ENCODE data around the gene CTNNBL1.
"Not testable (repeated sequence)": the region's sequence is repeated elsewhere in the genome, so short reads cannot be mapped to it uniquely, and the experiment has no call there.

The CTNNBL1 gene

DNA sequence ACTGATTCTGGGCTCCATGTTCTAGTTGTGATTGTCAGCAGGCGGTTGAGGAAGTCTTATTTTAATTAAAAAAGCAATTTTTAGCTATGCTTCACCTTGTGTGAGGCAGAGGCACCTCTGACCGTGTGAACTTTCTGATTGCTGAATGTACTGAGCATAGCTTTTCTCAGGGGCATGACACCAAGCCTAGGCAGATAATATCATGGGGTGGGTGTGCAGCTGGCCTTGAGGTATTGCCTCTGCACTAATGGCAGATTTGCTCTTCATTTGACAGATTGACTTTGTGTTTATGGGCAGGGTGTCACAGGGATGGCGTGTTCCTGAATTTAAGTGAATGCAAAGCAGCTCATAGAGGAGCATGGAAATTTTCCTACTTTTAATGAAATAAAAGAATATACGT, 19.6 kb downstream of the CTNNBL1 start:
- DNase-seq, result no peak

DNA sequence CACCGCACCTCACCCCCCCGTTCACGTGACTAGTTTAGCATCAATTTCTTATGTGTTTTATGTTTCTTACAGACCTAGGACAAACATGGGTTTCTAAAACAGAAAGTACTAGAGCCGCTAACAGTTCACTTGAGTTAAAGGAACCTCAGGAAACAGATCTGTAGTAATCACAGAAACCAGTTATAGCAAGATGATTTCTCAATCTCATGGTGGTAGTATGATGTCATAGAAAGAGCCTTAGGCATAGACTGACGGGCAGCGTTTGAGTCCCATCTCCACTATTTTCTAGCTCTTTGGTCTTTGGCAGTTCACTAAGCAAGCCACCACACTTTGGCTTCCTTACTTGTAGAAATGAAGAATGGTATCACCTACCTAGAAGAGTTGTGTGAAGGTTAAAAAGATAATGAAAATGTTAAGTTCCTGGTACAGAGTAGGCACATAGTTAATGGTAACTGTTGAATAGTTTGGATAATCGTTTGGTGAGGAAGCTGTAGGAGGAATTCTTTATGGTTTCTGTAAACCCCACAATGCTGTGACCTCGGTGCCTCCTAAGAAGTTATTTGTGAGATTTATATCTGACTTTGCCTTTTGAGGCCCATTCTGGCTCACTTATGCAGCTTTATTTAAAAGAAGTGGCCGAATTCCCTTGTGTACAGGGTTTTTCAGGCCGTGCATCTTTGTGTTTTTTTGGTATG, 21.3 kb downstream of the CTNNBL1 start:
- no peak for DNase-seq

DNA sequence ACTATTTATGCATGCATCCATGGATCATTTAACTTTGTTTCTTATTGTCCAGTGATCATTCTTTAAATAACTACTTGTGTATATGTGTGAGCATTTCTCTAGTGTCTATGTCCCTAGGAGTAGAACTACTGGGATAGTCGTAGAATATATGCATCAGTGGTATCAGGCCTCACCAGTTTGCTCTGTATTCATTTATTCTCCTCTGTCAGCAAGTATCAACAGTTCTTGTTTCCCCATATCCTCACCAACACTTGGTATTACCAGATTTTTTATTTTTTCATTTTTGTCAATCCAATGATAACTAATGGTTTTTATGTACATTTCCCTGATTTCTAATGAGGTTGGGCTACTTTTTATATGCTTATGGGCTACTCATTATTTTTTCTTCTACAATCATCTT, 27.9 kb downstream of the CTNNBL1 start:
- no peak for DNase-seq

DNA sequence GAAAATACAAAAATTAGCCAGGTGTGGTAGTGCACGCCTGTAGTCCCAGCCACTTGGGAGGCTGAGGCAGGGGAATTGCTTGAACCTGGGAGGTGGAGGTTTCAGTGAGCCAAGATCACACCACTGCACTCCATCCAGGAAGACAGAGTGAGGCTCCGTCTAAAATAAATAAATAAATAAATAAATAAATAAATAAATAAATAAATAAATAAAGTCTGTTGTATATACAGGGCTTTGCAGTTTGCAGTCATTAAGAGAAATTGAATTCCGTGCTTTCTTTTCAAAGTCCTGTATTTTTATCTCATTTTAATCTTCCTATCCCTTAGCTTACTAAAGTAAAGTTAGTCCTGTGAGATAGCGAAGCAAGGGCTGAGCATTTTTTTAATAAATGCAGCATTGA, 28.5 kb downstream of the CTNNBL1 start:
- DNase-seq, result not testable (repeated sequence)

DNA sequence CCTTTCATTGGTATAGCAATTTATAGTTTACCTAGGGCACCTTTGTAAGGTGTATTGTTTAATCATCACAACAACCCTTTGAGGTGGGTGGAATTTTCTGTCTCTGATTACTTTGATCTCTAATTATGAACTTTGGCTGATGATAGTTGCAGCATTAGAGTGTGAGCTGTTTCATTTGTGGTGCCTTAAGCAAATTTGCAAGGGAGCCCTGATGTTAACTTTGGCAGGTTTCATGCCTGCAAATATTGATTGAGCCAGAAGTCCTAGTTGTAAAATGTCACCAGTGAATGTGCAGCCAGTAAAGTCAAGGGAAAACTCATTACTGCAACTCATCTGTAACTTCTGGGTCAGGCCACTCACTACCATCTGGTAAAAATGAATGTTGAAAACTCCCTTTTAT, 29.8 kb downstream of the CTNNBL1 start:
- no peak for DNase-seq

DNA sequence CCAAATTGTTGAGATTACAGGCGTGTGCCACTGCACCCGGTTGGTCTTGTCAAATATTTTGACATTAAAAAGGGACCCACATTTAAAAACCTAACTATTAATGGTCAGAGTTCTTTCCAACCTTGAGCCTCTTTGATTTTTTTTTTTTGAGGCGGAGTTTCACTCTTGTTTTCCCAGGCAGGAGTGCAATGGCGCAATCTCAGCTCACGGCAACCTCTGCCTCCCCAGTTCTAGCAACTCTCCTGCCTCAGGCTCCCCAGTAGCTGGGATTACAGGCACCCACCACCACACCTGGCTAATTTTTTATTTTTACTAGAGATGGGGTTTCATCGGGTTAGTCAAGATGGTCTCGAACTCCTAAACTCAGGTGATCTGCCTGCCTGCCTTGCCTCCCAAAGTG, 31.3 kb downstream of the CTNNBL1 start:
- DNase-seq, result no peak

DNA sequence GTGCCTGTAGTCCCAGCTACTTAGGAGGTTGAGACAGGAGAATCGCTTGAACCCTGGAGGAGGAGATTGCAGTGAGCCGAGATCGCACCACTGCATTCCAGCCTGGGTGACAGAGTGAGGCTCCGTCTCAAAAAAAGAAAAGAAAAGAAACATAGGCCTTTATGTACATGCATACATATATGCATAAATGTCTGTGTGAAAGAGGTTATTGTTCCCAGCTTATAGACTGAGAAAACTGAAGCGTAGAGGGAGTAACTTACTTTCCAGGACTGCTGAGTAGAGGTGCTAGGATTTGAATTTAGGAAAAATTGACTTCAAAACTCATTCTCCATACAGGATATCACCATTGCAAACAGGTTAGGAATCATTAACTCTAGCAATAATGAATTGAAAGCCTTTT, 32.0 kb downstream of the CTNNBL1 start:
- DNase-seq, result no peak

DNA sequence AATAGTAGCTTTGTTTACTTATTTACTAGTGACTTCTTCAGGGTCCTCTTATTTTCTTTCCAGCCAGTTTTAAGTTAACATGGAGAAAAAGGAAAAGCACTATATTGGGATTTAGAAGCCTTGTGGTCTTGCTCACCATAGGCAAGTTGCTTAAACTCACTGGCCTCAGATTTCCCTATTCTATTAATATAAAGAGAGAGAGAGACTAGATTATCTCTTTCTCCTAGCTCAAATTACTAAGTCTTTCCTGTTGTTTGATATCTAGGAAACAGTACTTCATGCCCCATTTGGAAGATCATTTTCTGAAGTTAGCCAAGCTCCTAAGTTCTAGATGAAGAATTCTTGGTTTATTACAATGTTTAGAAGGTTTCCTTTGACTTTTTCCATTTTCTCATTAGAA, 32.5 kb downstream of the CTNNBL1 start:
- no peak for DNase-seq

DNA sequence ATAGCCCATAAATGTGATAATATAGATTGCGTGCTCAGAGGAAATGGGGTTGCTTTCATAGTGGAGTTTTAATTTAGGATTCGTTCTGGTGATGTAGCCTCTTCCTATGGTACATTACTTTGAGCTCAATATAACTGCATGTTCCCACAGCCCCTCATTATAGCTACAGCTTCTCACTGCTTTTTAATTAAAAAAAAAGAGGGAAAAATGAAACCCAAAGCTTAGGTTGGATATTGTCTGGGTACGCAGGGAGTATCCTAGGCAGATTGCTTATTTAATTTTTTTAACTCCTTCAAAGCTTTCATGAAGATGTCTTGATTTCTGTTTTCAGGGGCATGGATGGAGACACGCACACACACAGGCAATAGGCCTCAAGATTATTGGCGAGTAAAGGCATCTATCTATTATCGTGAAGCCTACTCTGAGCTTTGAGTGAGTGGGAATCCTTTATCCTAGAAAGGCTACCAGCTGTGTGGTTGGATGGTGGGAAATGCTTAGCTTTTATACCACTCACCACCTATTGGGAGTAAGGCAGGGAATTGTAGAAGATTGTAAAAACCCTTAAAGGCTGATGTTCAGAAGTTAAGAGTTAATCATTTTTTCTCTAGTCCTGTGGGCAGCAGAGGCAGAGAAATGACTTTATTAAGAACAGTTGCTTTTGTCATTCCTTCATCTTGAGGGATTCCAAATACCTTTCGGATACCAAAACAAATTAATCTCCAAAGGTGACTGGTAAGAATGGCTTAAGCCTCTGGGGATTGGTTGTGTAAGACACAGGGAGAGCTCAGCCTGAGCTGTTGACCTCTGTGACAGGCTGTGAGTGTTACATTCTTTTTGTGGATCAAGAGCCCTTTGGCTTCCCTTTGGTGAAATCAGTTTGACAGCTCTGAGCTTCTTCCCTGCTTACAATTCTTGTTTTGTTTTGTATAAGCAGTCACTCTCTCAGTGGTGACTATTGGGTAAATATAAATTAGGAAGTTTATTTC, 33.4 kb downstream of the CTNNBL1 start:
- no peak for DNase-seq

DNA sequence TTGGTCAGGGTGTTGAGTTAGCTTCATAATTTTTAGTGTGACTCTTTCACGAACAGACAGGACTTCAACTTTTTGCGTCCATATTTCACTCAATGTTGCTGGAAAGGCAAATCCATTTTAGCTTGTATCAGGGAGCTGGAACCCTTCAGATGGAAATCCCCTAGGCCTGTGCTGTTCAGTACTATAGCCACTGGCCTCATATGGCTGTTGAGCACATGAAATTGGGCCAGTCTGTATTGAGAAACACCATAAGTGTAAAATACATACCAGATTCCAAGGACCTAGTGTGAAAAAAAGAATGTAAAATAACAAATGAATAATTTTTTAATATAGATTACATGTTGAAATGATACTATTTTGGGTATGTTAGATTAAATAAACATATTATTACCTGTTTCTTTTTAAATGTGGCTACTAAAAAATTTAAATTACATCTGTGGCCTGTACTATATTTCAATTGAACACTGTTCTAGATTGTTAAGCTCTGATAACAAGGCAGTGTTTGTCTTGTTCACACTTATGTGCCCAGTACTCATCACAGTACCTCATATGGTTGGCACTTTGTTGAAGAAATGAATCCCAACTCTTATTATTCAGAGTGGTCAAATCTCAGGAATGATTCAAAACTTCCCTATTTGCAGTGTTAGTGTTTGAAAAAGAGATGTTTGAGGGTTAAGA, 34.3 kb downstream of the CTNNBL1 start:
- DNase-seq, result no peak

DNA sequence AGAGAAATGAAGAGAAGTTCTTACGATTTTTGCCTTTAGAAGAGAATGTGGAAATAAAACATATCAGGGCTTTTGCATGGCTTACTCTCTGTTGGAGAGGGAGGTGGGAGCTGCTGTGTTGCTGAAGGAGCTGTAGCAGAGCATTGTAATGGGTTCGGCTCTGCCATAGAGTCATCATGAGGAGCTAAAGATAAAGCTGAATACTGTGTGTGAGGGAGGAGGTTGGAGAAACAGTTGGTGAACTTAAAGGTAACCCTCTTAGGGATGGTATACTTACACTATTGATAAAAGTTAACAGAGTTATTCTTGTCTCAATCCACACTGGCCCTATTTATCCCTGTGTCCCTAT, 34.8 kb downstream of the CTNNBL1 start:
- DNase-seq, result no peak

DNA sequence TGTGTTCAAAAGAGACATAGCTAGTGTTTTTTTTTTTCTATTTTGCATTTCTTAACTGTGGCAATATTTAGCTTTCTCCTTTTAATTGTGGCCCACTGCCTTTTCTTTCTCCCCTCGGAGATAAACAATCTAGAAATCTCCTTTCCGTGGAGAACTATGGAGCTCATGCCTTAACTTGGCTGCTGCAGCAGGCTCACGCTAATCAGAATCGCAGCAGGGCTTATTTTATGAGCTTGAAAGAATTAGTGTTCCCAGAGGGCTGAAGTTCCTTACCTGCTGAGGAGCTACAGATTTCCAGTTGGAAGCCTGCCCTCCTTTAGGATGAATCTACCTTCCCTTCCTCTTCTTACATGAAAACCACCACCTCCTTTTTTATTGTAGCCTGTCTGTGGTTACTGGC, 35.6 kb downstream of the CTNNBL1 start:
- DNase-seq, result peak; percentile 78

DNA sequence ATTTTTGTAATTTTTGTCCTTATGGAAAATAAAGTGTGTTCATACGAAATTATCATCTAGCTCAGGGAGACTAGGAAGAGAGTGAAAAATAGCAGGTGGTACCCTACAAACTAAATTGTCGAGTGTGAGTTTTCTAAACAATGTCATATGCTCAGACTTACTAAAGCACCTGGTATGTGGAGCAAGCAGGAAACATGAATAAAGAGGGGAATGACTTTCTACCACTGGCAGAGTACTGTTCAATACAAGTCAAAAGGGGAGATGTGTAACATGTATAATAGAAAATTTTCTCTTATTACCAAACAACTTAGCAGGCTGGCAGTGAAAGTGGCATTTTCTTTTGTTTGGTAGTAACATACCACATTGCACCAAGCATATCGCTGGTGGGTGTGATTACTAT, 36.1 kb downstream of the CTNNBL1 start:
- DNase-seq, result peak; percentile 18

DNA sequence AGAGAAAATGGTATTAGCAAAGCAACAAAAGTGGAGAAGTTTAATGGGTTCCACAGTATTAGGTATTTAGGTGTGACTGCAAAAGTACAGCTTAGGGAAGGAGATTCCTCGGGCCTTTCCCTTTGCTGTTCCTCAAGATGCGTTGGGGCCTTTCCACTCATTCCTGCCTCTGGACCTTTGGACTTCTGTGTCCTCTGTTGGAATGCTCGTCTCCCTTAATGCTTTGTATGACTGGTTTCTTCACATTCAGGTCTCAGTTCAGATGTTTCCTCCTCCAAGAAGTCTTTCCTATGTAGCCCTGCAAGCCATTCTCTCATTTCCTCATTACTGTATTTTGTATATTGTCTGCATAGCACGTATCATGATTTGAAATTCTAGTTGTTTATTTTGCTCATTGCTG, 39.6 kb downstream of the CTNNBL1 start:
- DNase-seq, result no peak

DNA sequence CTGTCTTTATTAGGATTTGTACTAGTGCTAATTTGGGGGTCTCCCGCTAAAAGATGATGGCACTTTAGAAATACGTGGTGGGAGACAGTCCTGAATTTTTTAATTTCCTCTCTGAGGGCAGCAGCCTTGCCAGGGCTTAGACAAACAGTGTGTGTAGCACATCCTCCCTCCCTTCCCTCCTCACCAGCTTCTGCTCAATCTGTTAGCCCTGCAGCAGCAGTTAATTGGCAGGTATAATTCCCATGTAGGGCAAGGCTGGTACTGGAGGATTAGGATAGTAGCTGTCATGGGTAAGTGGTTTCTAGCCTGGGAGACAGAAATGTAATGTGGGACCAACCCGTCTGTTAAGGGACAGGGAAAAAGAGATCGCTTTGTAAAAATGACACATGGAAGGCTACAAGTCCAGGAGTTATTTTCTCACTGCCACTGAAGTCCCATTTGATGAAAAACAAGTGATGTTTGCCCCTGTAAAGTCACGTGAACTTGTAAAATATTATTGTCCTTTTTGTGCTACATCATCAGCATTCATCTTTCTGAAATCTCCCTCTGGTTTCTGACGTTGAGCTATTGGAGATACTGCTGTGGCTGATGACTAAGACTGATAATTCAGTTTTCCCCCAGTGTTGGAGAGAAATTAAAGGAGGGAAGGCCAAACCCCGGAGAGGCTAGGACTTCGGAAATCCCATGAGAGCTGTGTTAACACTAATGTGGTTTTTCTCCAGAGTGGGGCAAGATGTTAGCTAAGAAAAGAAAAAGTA, 40.6 kb downstream of the CTNNBL1 start:
- peak; percentile 81 for DNase-seq

DNA sequence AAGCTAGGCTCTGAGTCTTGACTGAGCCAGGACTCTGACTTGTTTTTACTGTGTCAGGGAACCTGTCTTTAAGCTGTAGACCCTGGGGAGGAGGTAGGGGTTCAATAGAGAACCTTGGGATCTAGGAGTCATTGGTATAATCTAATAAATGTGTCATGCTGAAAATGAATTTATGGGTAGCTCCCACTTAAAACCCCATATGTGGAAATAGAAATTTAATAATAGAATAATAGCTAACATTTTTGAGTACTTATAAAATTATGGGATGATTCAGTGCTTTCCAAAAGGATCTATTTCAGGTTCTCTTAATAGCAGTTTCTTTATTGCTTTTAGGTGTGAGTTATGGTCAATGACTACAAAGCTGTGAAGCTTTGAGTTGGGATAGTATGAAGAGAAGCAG, 41.7 kb downstream of the CTNNBL1 start:
- no peak for DNase-seq

DNA sequence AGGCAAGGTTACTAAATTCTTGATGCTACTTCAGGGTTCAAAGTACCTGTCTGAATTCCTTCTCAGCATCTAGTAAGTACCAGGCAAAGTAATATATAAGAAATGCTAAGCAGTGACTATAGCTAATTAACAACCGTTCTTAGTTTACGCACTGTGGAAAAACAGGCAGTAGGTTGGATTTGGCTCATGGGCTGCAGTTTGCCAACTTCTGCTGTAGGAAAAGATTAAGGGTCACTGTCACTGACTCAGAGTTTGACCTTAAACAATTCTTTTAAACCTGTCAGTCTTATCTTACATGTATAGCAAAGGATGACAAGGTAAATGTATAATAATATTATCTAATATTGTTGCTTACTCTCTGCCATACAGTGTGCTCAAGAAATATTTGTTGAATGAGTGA, 42.3 kb downstream of the CTNNBL1 start:
- no peak for DNase-seq

DNA sequence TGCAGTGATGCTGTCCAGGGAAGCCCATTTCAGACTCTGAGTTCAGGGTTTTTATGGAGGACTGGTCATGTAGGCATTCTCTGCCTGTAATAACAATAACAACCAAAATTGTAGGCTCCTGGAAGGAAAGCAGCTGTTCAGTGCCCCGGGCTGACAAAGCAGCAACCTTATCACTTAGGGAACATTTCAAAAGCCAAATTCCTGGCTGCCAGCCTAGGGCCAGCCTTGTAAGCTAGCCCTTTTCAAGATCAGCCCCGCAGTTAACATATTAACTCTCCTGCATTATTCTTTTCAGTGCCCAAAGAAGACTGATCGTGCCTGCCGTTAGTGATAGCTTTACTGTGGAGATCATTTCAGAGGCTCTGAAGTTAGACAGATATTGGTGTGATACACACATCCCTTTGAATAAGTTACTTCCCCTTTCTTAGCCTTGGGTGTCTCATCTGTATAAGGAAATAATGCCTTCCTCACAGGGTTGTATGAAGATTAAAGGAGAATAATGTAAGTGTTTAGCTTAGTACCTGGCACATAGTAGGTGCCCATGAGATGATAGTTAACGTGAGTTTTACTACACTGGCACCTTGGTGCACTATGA, 44.1 kb downstream of the CTNNBL1 start:
- no peak for DNase-seq

DNA sequence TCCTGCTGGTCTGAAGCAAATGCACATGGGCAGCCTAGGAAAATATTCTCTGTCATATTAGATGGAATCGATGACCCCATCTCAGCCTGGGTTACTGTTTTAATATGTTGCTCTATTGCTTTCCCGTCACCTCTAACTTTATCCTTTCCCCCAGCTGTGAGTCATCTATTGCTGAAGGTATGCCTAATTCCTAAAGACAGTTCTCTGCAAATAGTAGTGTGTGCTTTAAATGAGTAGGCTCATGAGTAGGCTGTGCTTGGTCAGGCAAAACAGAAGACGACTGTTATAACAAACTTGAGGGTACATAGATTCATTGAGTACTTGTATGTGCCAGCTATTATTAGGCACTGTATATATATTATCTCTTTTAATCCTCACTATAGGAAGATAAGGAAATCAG, 47.2 kb downstream of the CTNNBL1 start:
- DNase-seq, result no peak

DNA sequence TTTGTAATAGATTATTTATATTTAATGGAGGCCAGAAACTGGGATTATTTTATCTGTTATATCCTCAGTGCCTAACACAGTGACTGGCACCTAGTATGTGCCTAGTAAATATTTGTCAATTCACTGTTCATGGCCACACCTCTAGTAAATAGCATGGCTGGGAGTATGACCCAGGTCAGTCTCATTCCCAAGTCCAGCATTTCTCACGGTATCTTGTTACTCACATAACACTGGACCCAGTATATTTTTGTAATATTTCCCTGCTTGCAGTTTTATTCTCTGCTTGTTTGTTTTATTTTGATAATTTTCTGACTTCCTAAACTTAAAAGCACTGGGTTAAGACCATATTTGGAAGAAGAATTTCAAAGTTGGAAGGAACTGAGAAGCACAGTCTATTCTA, 47.7 kb downstream of the CTNNBL1 start:
- no peak for DNase-seq

DNA sequence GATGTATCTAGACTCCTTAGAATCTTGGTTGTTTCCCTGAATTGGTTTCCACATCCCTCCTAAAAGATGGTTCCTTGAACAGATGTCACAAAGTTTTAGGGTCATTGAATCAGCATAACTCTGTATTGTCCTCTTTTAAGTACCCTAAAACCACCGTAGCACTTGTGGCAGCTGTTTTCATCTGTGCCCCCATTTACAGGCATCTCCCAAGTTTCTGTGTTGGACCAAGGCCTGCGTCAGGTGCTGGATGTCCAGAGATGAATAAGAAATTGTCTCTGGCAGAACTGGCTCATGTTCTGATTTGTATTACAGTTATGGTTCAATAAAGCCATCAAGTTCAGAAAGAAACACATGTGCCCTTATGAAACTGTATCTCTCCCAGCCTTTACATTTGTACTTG, 48.3 kb downstream of the CTNNBL1 start:
- no peak for DNase-seq

DNA sequence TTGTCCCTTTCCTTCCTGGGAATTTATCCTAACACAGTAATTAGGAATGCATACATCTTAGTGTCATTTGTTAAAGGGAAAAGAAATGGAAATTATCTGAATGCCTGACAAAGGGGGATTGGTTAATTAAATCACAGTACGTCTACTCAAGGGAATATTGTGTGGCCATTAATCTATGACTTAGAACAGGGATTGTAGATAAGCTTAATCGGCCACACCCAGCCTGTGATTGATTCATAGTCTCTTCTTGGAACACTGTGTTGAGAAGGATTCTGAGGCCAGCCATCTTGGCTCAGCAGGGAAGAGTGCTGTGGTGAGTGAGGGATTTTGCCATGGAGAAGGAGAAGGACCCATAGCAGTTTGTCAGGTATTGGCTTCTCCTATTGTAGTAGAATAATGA, 50.5 kb downstream of the CTNNBL1 start:
- DNase-seq, result no peak

DNA sequence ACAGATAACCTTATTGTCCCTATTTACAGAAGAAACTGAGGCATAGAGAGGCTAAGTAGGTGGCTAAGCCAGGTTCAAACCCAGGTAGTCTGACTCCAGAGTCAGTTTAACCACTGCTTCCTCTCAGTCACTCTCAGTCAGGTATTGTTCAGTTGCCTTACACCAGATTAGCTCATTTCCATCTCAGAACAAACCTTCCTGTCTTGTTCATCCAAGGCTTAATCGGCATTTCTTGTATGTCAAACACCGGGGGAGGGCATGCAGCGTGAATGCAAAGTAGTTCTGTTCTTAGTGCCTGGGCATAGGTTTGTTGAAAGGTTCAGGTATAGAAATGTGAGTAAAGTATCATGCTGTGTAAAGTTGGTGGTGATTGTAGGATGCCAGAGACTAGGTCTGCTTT, 51.7 kb downstream of the CTNNBL1 start:
- no peak for DNase-seq
